ENCODE measurements around the gene ECE1.
A peak's percentile ranks its signal among the peaks of the same experiment; 100 is the strongest.
"Not testable (repeated sequence)": the region's sequence is repeated elsewhere in the genome, so short reads cannot be mapped to it uniquely, and the experiment has no call there.

Gene ECE1

GRCh38 chr1:21291964-21292363 is 1.7 kb upstream of the ECE1 start:
- DNase-seq (ENCODE audit: low spot score) = no peak

- no peak for DNase-seq (ENCODE audit: low spot score)
Measured at GRCh38 chr1:21291184-21291583, 921 bp upstream of the ECE1 start.

GRCh38 chr1:21290546-21290944 is 282 bp upstream of the ECE1 start:
- no peak for DNase-seq (ENCODE audit: low spot score)

- DNase-seq (ENCODE audit: low spot score) = no peak
Measured at GRCh38 chr1:21289127-21289526, 1.1 kb downstream of the ECE1 start.

- DNase-seq (ENCODE audit: low spot score) = no peak
Measured at GRCh38 chr1:21287905-21288514, 2.3 kb downstream of the ECE1 start.

- DNase-seq (ENCODE audit: low spot score) = not testable (repeated sequence)
Measured at GRCh38 chr1:21285386-21285785, 4.9 kb downstream of the ECE1 start.

- no peak for DNase-seq (ENCODE audit: low spot score)
Measured at GRCh38 chr1:21285055-21285372, 5.2 kb downstream of the ECE1 start.

GRCh38 chr1:21284206-21285054 is 5.8 kb downstream of the ECE1 start:
- DNase-seq (ENCODE audit: low spot score) = no peak

- no peak for DNase-seq (ENCODE audit: low spot score)
Measured at GRCh38 chr1:21283524-21283923, 6.7 kb downstream of the ECE1 start.

GRCh38 chr1:21282020-21282419 is 8.2 kb downstream of the ECE1 start:
- DNase-seq (ENCODE audit: low spot score) = not testable (repeated sequence)

- no peak for DNase-seq (ENCODE audit: low spot score)
Measured at GRCh38 chr1:21280482-21280881, 9.8 kb downstream of the ECE1 start.

- no peak for DNase-seq (ENCODE audit: low spot score)
Measured at GRCh38 chr1:21280011-21280471, 10.2 kb downstream of the ECE1 start.

- no peak for DNase-seq (ENCODE audit: low spot score)
Measured at GRCh38 chr1:21278860-21279845, 11.1 kb downstream of the ECE1 start.

GRCh38 chr1:21278208-21278859 is 11.9 kb downstream of the ECE1 start:
- no peak for DNase-seq (ENCODE audit: low spot score)

GRCh38 chr1:21277180-21277579 is 13.1 kb downstream of the ECE1 start:
- DNase-seq (ENCODE audit: low spot score) = no peak

- no peak for DNase-seq (ENCODE audit: low spot score)
Measured at GRCh38 chr1:21272540-21272939, 17.7 kb downstream of the ECE1 start.

- no peak for DNase-seq (ENCODE audit: low spot score)
Measured at GRCh38 chr1:21271550-21271949, 18.7 kb downstream of the ECE1 start.

GRCh38 chr1:21270086-21270689 is 20.1 kb downstream of the ECE1 start:
- peak; percentile 59 for DNase-seq (ENCODE audit: low spot score)

GRCh38 chr1:21269461-21270085 is 20.7 kb downstream of the ECE1 start:
- DNase-seq (ENCODE audit: low spot score) = no peak

GRCh38 chr1:21268281-21269239 is 21.7 kb downstream of the ECE1 start:
- DNase-seq (ENCODE audit: low spot score) = no peak

Data from COLO829 (cell line).